Esophagus muscularis mucosa (tissue), 4 donors: ENCODE data around the gene ZFHX3.

Source experiments
- CTCF ChIP-seq, 3 experiments: fragments of 200-600 bp in 2 of 3; fragments of 450-650 bp in 1 of 3; sonication (generic) in 2 of 3; IDR thresholded peaks; one replicate each; pipeline ENCODE4 v1.5.1; 2017 to 2019; ENCODE audit warnings: antibody characterized with exemption in 3 of 3, mild to moderate bottlenecking in 2 of 3, moderate library complexity in 1 of 3
- EP300 ChIP-seq: sonication (generic); formaldehyde crosslinking; IDR thresholded peaks from one replicate; pipeline ENCODE4 v1.6.1; 2017; ENCODE audit warnings: antibody characterized with exemption
- POLR2A ChIP-seq: fragments of 450-650 bp; IDR thresholded peaks from one replicate; pipeline ENCODE4 v1.6.1; 2017; ENCODE audit warnings: antibody characterized with exemption, moderate library complexity, mild to moderate bottlenecking, low read depth
- POLR2AphosphoS5 ChIP-seq, 2 donors: sonication (generic); formaldehyde crosslinking; IDR thresholded peaks; one replicate each; pipeline ENCODE4 v1.6.1; 2017; ENCODE audit warnings: antibody characterized with exemption in 2 of 2

- TF ChIP-seq CTCF (IDR thresholded peaks at IDR 0.05) = no peak
- no peak for TF ChIP-seq POLR2A
- TF ChIP-seq POLR2AphosphoS5 (IDR thresholded peaks at IDR 0.05) = peak in 1 of 2 donors; percentile 74
- no peak for TF ChIP-seq EP300
Observed at GRCh38 chr16:73047221-73047535, 750 bp downstream of the ZFHX3 start.
